Measurements from ENCODE around the gene NET1.
"Not testable (repeated sequence)": the region's sequence is repeated elsewhere in the genome, so short reads cannot be mapped to it uniquely, and the experiment has no call there.

GRCh38 chr10:5475974-5476807 lies 63.8 kb downstream of the NET1 start:
- TF ChIP-seq CTCF (IDR thresholded peaks at IDR 0.05; ENCODE audit: borderline replicate concordance, extremely low read depth, low read length, poor library complexity, severe bottlenecking); EZH2 (IDR thresholded peaks at IDR 0.05; ENCODE audit: borderline replicate concordance, low read depth, low read length, severe bottlenecking): not testable (repeated sequence)
